Fibroblast of pulmonary artery (primary cell): ENCODE data around the gene SEPHS1.

ENCODE experiments used
- DNase-seq: peaks from one replicate; pipeline ENCODE4 v3.0.0-alpha.2; 2010; ENCODE audit warnings: low read depth
- H3K4me3 ChIP-seq: replicated peaks from 2 replicates; pipeline ENCODE4 v1.5.1; 2011; ENCODE audit warnings: low read depth, mild to moderate bottlenecking, control low read depth, low read length, moderate library complexity
- TF ChIP-seq, protein P1 (sequence below): IDR thresholded peaks from 2 replicates; pipeline ENCODE4 v1.5.1; 2011; ENCODE audit warnings: mild to moderate bottlenecking, control low read depth, low read length, inconsistent platforms; ENCODE audit errors: missing control alignments

SEPHS1 gene

DNA sequence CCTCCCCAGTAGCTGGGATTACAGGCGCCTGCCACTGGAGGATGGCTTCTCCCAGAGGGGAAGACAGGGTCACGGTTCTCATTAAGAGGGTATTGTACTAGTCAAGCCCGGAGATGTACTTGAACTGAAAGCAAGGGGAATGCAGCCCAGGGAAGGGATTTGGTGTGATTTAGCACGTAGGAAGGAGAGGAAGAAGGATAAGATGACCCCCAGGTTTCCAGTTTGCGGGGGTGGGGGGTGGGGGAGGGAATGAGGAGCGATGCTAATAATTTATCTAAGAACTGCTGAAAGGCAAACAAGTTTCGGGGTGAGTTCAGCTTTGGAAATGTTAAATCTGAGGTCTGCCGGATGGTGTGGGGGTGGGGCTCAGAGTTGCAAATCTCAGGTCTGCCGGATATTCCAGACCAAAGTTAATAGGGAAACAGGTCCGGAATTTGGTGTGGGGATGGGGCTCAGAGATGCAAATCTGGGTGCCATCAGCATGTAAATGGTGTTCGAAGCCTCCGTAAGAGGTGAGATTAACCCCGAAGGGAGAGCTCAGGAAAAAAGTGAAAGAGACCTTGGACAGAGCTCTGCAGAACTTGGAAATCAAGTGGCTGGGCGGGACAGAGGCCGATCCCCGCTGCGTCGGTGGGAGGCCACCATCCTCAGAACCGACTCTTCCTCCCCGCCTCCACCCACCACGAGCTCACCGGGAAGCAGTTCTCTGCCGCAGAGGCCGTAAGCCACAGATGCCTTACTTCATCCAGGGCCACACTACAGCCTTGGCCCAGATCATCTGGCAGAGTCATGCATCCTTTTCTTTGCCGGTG lies 1.6 kb upstream of the SEPHS1 start:
- TF ChIP-seq, protein P1, sequence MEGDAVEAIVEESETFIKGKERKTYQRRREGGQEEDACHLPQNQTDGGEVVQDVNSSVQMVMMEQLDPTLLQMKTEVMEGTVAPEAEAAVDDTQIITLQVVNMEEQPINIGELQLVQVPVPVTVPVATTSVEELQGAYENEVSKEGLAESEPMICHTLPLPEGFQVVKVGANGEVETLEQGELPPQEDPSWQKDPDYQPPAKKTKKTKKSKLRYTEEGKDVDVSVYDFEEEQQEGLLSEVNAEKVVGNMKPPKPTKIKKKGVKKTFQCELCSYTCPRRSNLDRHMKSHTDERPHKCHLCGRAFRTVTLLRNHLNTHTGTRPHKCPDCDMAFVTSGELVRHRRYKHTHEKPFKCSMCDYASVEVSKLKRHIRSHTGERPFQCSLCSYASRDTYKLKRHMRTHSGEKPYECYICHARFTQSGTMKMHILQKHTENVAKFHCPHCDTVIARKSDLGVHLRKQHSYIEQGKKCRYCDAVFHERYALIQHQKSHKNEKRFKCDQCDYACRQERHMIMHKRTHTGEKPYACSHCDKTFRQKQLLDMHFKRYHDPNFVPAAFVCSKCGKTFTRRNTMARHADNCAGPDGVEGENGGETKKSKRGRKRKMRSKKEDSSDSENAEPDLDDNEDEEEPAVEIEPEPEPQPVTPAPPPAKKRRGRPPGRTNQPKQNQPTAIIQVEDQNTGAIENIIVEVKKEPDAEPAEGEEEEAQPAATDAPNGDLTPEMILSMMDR: no peak
- peak overlapping the region; percentile 82 for H3K4me3 ChIP-seq
- peak; percentile 53 for DNase-seq

DNA sequence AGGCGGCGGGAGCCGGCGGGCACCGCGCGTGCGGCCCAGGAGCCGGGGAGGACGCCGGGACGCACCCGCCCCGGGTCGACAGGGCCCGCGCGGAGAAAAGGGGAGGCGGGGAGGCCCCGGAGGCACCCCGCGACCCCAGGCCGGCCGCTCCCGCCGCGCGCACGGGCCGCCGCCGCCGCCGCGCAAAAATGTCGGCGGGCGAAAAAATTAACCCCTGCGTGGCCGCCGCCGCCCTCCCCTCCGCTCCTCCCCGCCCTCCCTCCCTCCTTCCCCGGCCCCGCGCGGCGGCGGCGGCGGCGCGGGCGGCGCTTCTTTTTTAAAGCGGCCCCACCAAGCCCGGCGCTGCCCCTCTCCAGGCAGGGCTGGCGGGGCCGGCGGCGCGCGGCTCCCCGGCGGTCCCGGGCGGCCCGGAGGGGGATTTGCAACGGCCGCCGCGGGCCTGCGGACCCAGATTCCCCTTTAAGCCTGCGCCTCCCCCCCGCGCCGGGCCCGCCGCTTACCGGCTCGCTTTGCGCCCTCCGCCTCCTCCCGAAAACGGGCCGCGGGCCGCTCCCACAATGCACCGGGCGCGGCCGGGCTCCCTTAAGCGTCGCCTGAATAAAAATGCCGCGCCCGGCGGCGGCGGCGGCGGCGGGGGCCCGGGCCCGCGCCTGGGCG lies 465 bp downstream of the SEPHS1 start:
- DNase-seq: peak; percentile 75
- TF ChIP-seq, protein P1: no peak
- peak overlapping the region; percentile 82 for H3K4me3 ChIP-seq

DNA sequence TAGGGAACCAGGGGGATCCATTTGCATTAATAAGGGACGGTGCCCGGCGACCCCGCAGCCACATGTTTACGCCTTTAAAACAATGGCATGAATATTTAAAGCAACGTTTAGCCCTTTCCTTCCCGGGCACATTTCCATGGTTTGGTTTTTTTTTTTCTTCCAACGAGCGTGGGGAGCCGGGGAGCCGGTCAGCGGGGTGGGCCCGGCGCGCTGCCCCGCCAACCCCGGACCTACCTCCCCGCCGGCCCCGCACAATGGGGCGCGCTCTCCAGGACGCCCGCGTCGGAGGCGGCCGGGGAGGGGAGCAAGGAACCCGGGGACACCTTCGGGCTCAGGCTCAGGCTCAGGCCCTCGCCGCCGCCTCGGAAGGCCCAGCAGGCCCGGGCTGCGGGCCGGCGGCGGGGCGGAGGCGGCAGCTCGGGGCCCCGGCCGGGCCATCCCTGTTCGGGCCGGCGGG lies 1.0 kb downstream of the SEPHS1 start:
- TF ChIP-seq, protein P1: no peak
- peak overlapping the region; percentile 82 for H3K4me3 ChIP-seq
- DNase-seq: peak; percentile 21

DNA sequence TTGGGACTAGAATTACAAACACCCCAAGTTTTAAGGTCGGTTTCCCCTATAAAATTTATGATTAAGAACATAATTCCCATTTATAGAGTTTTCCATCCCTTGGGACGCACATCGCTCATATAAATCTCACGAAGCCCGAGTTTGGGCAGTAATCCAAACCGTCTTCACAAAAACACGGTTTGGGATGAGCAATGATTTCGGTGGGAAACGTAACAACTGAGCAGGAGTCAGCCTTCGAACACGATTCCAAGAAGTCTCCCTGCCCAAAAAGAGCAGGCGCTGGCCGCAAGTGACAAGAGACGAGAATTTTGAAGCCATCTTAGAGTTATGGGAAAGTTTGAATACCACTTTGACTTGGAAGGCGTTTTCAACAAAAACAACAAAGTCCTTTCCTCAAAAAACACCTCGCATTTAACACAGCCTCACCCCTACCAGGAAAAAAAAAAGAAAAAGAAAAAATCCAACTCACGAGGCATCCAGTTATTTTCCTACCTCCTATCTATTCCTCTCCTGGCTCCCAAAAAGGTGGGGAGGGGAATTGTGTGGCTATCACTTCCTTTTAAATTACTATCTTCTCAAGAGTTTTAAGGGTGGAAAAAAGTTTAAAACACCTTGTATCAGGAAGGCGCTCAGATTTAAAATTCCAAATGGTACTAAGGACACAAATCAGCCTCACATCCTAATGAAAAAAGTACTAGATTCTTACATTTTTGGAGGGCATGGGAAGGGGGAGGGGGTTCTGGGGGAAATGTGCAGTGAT lies 1.6 kb downstream of the SEPHS1 start:
- peak; percentile 61 for DNase-seq
- H3K4me3 ChIP-seq: peak overlapping the region; percentile 82

DNA sequence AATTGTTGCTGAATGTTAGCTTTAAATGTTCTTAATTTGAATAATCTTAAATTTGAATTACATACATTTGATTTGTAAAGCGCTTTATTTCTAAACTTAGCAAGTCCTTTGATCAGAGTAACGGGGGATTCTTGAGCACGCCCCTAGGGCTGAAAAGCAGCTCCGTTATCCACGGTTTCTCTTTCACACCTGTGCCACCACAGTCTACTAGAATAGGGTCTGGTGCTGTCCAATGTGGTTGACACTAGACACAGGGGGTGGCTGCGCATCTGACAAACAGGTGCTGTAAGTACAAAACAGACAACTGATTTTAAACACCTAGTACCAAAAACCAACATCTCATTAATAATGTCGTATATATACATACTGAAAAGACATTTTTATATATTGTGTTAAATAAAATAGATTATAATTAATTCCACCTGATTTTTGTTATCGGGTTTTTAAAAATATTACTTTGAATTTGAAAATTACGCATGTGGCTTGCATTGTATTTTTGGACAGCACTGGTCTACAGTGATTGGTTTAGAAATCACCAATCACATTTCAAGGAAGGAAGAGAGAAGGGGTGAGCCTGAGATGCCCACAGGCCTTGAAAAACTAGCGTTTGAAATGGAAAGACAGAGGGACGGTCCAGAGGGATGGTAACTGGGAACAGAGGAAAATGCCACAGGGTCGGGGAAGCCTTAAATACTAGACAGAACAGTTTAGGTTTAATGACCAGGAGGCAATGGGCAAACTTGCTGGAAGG lies 7.3 kb downstream of the SEPHS1 start:
- no peak for DNase-seq
- TF ChIP-seq, protein P1: no peak
- no peak overlapping the region for H3K4me3 ChIP-seq

More for the DNA sequence above, 1.6 kb downstream of the SEPHS1 start:
- TF ChIP-seq, protein P1: no peak

DNA sequence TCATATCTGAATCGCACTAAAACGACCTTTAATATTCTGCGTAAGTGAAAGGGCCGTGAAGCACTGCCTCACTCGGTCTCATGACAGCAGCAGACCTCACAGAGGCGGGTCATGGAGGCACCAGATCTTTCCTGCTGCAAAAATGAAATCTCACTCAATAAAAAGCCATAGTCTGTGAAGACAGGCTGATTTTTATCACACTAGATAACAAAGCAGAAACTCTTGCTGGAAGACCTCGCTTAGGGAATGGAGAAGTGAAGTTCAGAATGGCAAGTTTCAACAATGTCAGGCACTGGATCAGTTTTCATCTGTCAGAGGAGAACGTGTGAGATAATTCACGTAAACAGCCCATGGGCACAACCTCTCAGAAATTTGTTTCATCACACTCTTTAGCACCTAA lies 8.0 kb downstream of the SEPHS1 start:
- H3K4me3 ChIP-seq: no peak overlapping the region
- TF ChIP-seq, protein P1: no peak
- DNase-seq: no peak
